ENCODE results near the gene LRRC7. TPM values are rescaled to one million over a fixed set of nuclear protein-coding genes. Genes with fewer than 3 reads are reported as not detected.

Gene LRRC7
- total RNA-seq, 1 experiment from 2014 or later: not detected

DNA sequence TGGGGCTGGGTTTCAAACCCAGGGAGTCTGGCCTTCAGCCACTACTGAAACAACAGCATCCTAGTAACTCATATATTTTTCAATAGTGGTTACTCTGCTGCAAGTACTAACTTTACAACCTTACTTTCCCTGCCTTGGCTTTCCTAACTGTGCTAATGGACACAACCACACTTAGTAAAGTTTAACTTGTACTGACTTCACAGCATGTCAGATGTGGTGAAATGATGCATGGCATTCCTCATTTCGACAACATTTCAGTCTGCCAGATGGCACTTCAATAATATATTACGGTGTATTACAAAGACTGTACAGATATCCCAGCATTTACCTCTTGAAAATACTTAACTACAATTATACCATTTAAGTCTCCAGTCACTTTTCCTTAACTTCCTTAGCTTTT lies 27.8 kb downstream of the LRRC7 start:
- no peak overlapping the region for H3K27ac ChIP-seq (ENCODE audit: low read length)
- intact Hi-C loops (cut with micrococcal nuclease; ENCODE audit: unreplicated experiment): no loop called here
- no TSS peak for BruUV-seq (replicated peaks)

DNA sequence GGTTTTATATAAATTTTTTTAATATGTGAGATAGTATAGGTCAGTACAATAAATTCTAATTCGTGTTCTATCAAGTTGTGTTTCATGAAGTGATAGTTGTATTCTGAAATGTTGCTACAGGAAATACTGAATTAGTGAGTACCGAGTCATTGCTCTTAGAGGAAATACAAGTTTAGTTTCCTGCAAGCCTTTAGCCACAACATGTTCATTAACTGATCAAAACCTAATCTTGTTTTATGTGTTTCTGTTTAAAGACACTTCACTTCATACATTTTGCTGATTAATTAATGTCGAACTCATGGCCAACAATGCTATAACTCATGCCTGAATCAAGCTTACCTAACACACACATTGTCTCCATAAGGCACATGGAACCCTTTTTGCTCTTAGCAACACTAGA lies 43.6 kb downstream of the LRRC7 start:
- in situ Hi-C loops (cut with HindIII; ENCODE audit: low pct_unique_long_range_greater_than_20kb, low sequenced_read_pairs) (no loop called here), intact Hi-C loops (cut with micrococcal nuclease; ENCODE audit: unreplicated experiment) (no loop called here)
- Histone ChIP-seq H3K36me3 (ENCODE audit: control insufficient read depth, insufficient read depth, low read length) (no peaks in the 10 kb centered on the region), H3K4me1 (ENCODE audit: control insufficient read depth, insufficient read depth, low read length) (no peaks in the 10 kb centered on the region), H3K27ac (ENCODE audit: low read length) (no peak overlapping the region), H3K9me3 (ENCODE audit: control insufficient read depth, insufficient read depth, low read depth, low read length) (no peaks in the 10 kb centered on the region), H3K27me3 (ENCODE audit: control insufficient read depth, insufficient read depth, low read length) (no peaks in the 10 kb centered on the region), H3K4me3 (ENCODE audit: low read depth in 2 of 2, low read length in 2 of 2) (no peak overlapping the region)
- no peak for TF ChIP-seq TCF7L2 (IDR thresholded peaks at IDR 0.05; ENCODE audit: low read depth, low read length)
- TF ChIP-seq CTCF (IDR thresholded peaks at IDR 0.05): no peak
- TF ChIP-seq, protein P1, sequence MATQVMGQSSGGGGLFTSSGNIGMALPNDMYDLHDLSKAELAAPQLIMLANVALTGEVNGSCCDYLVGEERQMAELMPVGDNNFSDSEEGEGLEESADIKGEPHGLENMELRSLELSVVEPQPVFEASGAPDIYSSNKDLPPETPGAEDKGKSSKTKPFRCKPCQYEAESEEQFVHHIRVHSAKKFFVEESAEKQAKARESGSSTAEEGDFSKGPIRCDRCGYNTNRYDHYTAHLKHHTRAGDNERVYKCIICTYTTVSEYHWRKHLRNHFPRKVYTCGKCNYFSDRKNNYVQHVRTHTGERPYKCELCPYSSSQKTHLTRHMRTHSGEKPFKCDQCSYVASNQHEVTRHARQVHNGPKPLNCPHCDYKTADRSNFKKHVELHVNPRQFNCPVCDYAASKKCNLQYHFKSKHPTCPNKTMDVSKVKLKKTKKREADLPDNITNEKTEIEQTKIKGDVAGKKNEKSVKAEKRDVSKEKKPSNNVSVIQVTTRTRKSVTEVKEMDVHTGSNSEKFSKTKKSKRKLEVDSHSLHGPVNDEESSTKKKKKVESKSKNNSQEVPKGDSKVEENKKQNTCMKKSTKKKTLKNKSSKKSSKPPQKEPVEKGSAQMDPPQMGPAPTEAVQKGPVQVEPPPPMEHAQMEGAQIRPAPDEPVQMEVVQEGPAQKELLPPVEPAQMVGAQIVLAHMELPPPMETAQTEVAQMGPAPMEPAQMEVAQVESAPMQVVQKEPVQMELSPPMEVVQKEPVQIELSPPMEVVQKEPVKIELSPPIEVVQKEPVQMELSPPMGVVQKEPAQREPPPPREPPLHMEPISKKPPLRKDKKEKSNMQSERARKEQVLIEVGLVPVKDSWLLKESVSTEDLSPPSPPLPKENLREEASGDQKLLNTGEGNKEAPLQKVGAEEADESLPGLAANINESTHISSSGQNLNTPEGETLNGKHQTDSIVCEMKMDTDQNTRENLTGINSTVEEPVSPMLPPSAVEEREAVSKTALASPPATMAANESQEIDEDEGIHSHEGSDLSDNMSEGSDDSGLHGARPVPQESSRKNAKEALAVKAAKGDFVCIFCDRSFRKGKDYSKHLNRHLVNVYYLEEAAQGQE (IDR thresholded peaks at IDR 0.05; ENCODE audit: insufficient read depth in 1 of 2, low read depth in 2 of 2, low read length in 1 of 2): no peak
- TF ChIP-seq SIN3A (IDR thresholded peaks at IDR 0.05; ENCODE audit: borderline replicate concordance, insufficient read depth, low read depth, low read length): no peak
- TF ChIP-seq POLR2AphosphoS5 (IDR thresholded peaks at IDR 0.05; ENCODE audit: low read depth, low read length): no peak
- no TSS peak for BruUV-seq (replicated peaks)
- ATAC-seq (no peak), DNase-seq (ENCODE audit: low read depth, low spot score) (no peak)
- CTCF ChIA-PET: no interaction called here
- POLR2A ChIA-PET: no interaction called here

More for the DNA sequence above, 27.8 kb downstream of the LRRC7 start:
- no peaks in the 10 kb centered on the region for H3K27me3 ChIP-seq (ENCODE audit: control insufficient read depth, insufficient read depth, low read length)
- CTCF ChIA-PET: no interaction called here
- POLR2A ChIA-PET: no interaction called here
- in situ Hi-C loops (cut with HindIII; ENCODE audit: low pct_unique_long_range_greater_than_20kb, low sequenced_read_pairs): no loop called here
- no peaks in the 10 kb centered on the region for H3K9me3 ChIP-seq (ENCODE audit: control insufficient read depth, insufficient read depth, low read depth, low read length)
- no peak for ATAC-seq
- H3K36me3 ChIP-seq (ENCODE audit: control insufficient read depth, insufficient read depth, low read length): no peaks in the 10 kb centered on the region
- TF ChIP-seq, protein P1 (IDR thresholded peaks at IDR 0.05; ENCODE audit: insufficient read depth in 1 of 2, low read depth in 2 of 2, low read length in 1 of 2): no peak
- H3K4me3 ChIP-seq (ENCODE audit: low read depth in 2 of 2, low read length in 2 of 2): no peak overlapping the region
- no peaks in the 10 kb centered on the region for H3K4me1 ChIP-seq (ENCODE audit: control insufficient read depth, insufficient read depth, low read length)
- no peak for DNase-seq (ENCODE audit: low read depth, low spot score)

Data from Panc1 (cell line).